NOMO-1 treated with DMSO at 0.1 percent for 48 hours (cell line): ENCODE results near the gene CDH13.

Experiments
- DNase-seq: peaks from one replicate; lab custom pipeline; 2025; ENCODE audit not compliant: unreplicated experiment; lab: John Stamatoyannopoulos, UW

Gene CDH13

DNA sequence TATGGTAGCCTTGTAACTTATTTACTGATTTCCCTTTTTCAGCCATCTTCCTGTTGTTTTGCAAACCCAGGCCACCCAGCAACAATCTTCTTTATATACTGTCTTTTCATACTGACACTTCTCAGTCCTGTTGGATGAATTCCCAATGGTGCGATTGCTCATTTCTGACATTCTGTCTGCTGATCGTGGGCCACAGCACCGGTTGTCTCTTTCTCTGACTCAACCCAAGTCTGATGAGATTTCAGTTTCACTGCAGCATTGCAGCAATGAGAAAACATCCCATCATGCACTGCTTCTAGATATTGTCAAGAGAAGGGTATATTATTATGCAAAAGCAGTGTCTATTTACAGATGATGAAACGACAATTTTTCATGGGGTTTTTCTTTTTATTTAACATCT lies 831.8 kb downstream of the CDH13 start:
- no peak for DNase-seq

DNA sequence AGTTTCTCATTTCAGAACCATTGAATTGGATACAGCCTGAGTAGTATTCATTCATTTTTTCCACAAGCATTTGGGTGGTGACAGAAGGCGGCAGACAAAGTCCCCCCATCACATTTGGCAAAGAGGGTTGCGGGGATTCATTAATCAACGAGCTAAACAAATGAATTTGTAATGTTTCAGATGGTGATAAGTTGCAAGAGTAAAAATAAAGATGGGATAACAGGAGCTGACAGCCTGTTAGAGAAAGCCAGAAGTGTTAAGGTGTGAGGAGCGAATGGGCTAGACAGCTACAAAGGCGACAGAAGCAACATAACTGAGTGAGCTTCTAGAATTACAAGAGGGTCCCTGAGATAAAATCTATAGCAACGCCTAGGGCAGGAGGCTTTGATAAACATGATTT lies 838.2 kb downstream of the CDH13 start:
- DNase-seq: no peak

DNA sequence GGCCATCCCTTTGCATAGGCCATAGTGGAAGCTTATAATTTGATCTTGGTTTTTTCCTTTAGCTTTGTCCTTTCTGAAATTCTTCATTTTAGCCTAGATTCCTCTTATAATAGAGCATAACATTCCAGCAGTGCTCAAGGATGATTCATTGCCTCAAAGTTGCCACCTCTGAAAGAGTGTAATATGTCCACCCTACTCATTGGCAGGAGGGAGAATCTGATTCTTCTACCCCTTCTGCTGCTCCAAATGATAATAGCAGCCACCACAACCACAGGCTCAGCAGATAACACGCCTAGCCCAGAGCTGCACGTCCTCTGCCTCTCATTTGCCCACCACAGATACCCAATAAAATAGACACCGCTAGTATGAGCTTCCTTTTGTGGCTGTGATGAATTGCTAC lies 843.6 kb downstream of the CDH13 start:
- no peak for DNase-seq

DNA sequence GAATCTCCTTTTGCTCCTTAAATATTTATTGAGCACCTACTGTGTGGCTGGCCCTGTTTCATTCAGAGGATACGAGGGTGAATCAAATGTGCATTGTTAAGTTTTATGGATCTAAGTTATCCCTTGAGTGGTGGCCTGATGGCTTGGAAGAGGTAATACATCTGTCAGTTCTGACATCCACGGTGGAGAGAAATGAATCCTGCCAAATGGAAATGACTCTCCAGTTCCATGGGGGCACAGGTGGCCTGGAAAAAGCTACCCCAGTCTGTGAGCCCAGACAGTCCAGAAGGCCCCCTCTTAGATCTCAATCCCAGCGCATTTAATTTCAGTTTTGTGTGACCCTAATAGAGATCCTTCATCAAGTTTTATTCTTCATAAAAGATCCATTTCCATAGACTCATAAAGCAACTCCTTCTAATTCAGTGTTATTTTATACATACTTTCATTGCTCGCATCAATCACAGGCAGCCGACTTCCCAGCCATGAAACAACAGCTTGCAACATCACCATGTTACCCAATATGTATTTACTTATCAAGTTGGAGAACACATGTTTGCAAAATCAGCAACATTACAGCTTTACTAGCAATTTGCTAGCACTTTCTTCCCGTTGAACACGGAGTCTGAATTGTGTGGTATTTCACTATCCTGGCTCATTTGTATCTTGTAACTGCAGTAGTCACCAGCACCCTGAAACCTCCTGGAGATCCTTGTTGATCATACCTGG lies 846.2 kb downstream of the CDH13 start:
- DNase-seq: no peak

DNA sequence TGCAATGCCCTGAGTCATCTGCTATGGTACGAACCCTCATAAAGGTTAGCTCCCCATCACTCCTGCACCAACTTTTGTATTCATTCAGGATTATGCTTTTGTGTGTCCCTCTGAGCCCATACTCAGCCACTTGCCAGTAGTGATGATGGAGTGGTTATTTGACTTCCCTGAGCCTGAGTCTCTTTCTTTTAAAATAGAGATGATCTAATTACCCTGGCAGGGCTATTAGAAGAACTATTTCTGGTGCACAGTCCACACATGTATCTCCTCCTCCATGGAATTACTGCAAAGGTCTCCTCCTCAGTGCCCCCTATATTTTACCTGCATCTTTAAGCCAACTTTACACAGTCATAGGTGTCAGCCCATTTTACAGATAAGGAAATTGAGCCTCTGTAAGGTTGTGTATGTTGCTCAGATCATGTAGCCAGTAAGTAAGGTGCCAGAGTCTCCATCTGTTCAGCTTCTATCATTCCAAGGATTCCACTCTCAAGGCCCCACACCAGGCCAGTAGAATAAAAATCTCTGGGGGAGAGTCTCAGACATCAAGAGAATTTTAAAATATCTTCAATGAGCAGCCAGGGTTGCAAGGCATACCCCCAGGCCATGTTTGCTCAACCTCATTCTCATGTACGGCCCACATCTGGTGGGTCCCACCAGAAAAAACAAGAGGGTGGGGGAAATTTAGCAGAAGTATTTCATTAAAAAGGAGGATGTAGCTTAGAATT lies 847.3 kb downstream of the CDH13 start:
- DNase-seq: no peak

DNA sequence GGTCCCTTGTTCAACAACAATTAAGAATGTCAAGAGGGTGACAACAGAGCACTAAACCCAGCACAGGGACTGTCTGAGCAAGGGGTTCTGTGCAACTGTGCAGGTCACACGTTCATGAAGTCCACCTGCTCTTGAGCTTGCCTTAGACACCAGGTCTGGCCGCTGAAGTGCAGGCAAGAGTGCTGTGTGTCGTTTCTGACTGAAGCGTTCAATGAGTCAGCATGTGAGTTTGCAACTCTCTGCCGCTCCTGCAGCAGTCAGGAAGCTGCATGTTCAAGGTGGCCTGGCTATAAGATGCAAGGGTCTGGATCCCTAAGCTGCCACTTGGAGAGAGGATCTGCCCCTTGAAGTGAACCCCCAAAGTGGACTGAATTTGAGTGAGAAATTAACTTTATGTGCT lies 848.3 kb downstream of the CDH13 start:
- no peak for DNase-seq

DNA sequence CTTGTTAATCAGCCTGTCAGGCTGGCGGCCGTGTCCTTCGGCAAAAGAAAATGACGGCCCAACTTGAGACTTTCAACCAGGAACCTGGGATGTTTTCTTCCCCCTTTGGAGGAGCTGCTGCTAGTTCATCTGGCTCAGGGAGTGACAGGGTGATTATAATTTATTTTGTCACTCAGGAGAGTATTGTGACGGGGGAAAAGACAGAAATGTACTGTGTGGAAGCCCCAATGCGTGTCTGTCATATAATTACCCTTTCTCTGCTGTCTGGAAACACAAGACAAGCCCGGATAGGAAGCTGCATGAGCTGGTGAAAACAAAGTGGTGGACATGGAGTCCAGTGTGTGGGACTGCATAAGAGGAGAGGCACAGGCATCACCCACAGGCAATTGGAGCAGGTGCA lies 854.8 kb downstream of the CDH13 start:
- DNase-seq: no peak

DNA sequence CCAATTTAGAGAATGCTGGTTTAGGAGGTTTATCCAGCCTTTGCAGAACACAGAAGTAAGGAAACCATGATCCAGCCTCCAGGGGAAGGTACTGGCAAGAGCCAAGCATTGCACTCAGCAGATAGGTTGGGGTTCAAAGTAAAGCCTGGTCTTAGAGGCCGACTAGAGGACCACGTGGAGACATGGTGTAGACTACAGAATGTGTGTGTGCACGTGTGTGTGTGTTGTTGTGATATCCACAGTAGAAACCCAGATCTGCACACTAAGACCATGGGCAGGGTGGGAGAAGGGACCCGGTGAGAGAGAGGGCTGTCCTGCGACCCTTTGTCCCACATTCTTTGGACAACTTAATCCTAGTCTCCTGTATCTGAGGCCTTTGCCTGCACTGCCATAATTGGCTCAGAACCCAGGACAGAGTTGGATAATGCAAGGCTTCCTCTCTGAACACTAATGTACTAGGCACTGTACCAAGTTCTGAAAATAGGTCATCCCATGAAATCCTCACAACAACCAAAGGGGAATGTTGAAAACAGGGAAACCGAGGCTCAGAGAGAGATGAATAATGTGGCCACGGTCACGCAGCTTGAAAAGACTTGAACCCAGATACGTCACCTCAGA lies 855.9 kb downstream of the CDH13 start:
- no peak for DNase-seq

DNA sequence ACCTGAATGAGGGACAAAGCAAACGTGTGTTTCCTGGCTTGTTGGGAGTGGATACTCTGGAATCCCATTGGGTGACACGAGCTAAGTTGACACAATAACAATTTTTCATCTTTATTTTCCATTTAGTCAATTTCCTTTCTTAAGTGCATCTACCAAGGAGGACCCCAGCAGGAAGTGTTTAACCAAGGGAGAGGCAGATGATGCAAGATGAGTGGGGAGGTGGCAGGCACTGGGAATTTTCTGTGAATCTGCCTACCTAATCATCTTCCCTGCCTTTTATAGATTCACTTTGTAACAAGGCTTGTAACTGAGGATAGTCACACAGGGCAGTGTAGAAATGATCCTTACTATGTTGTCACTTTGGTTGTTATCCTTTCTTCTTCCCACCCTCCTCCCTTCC lies 863.3 kb downstream of the CDH13 start:
- DNase-seq: no peak

DNA sequence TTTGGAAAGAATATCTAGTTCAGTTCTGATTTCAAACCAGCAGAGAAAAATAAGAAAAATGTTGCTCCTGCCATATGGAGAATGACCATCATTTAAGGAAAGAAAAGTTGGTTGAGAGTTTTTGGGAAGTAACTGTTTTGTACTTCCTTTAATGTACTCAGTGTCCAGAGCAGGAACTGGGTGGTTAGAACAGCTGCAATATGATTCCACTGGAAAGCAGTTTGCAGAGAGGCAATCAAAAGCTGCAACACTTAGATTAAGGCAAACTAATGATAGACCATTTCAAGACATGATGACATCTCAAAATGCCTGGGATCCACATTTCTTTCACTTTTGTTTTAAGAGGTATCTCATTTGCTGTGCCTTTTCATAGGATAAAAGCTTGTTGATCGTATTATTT lies 867.7 kb downstream of the CDH13 start:
- DNase-seq: no peak

DNA sequence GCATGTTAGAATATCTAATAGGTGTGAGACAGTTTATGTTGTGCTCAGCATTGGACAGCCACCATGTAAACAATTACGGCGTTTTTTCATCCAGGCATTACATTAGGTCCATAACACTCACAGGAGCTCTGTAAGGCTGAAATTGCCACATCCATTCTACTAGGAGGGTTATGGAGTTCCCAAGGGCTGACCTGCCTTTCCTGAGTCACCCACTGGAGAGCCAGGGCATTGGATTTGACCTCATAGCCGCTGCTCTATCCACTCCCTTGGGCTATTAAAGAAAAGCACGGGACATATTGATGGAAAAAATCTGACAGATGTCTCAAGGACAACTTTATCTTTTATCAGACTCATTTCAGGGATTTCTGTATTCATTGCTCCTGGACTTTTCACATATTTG lies 874.7 kb downstream of the CDH13 start:
- DNase-seq: no peak

DNA sequence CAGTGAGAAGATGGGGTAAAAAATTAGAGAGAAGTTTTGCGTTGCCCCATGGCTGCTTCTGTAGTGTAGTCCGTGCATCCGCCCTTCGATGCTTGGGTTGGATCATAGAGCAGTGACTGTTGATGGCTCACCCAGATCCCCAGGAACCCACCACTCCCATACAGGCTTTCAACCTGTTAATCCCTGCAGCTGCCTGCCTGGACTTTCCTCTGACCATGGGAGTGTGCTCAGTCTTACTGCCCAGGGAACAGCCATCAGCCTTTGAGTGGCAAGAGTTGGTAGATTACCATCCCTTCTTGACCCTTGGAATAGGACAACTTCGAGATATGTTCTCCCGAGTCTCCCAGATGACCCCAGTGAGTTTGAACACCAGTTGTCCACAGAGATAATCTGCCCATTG lies 881.5 kb downstream of the CDH13 start:
- no peak for DNase-seq

DNA sequence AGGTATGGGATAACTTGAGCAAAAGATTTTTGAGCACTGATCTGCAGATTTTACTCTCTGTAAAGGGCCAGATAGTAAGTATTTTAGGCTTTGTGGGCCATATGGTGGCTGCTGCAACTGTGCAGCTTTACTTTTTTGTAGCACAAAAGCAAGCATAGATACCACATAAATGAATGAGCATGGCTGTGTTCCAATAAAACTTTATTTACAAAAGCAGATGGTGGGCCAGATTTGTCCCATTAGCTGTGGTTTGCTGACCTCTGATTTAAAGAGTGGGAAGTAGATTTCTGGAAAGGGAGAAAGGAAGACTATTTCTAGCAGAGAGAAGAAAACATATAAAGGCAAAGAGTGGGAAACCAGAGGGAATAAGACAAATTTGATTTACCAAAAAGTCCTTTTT lies 882.5 kb downstream of the CDH13 start:
- DNase-seq: no peak

DNA sequence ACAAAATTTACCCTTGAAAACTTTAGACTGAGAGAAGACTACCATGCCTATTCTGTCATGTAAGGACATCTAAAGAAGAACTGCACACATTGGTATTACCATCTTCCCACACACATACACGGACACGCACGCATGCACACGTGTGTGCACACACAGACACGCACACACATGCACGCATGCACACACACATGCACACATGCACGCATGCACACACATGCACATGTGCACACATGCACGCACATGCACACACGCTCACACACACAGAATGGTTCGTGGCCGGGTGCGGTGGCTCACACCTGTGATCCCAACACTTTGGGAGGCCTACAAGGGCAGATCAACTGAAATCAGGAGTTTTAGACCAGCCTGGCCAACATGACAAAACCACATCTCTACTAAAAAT lies 884.1 kb downstream of the CDH13 start:
- DNase-seq: no peak

DNA sequence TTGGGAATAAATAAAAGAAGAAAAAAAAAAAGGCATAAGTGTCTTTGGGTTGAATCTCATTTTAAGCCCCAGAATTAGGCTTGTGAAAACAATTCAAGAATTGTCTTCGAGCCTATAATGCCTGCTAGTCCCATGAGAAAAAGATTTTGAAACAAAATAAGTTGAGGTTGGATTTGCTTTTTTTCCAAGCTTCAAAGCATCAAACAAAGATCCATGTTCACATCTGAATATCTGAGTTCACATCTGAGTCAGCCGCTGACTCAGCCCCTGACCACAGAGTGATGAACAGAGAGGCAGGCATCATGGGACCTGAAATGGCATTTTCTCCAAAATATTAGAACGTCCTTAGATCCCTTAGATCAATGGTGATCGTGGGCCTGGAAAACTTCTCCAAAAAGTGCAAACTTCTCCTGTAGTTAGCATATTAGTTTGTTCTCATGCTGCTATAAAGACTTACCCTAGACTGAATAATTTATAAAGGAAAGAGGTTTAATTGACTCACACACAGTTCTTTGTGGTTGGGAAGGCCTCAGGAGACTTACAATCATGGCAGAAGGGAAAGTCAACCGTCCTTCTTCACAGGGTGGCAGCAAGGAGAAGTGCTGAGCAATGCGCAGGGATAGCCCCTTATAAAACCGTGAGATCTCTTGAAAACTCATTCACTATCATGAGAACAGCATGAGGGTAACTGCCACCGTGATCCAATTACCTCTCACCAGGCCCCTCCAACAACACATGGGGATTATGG lies 886.4 kb downstream of the CDH13 start:
- no peak for DNase-seq

DNA sequence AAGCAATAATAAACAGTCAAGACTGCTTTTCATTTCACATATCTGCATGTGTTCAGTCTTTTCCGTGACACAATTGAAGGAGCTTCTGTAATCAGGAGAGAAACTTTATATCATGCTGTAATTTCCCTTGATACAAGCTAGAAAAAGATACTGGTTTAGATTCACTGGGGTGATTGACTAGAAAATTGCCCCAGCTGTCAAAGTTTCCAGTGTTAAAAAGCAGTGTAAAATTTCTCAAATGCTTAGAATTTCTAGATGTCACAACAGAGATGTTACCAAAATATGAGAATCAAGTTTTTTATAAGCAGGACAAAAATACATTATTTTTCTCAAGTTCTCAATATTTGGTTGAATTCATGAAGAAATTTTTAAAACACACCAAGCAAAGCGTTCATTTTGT lies 888.6 kb downstream of the CDH13 start:
- no peak for DNase-seq

DNA sequence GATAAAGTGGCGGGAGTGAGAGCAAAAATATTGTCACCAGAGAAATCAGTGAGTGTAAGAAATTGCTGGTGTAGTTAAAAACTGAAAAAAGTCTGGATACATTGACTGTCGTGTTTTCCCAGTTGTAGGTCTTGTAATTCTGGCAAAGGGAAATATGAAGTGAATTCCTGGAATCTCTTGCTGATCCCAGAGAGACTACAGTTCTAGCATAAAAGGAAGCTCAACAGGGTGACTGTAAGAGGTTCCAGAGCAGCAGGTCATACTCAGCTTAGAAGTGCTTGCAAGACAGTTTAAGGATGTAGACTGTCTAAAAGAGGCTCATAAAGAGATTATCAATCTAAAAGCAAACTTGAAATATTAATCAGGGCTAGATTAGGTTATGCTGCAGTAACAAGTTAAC lies 890.2 kb downstream of the CDH13 start:
- no peak for DNase-seq

DNA sequence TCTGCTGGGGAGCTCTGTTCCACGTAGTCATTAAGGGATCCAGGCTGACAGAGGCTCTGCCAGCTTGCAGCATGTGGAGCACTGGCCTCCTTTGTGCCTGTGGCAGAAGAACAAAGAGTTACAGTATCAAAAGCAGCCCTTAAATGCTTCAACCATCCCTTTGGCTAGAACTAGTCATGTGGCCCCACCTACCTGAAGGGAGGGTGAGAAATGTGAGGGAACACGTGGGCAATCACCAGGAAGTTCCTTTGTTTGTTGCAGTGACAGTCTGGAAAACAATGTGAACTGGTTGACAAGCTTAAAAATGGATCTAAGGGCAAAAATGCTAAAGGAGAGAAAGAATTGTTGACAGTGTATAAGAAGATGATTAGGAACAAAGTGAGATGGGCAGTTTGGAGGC lies 890.6 kb downstream of the CDH13 start:
- no peak for DNase-seq

DNA sequence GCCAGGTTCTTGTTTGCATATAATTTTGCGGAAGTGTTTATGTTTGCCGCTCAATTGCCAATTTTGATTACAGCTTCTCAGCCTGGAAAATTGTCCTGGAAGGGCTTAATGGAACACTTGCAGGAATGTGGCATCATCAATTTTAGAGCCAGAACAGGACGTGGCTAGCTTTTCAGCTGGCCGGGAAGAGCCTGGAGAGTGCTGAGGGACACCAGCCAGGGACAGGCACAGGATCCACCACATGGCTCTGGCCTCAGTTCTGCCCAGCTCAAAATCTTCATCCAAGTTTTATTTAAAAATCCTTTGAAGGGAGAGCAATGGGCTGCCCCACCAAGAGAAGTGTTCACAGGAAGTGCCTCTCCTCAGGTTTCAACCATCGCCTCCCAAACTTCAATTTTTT lies 893.8 kb downstream of the CDH13 start:
- no peak for DNase-seq

DNA sequence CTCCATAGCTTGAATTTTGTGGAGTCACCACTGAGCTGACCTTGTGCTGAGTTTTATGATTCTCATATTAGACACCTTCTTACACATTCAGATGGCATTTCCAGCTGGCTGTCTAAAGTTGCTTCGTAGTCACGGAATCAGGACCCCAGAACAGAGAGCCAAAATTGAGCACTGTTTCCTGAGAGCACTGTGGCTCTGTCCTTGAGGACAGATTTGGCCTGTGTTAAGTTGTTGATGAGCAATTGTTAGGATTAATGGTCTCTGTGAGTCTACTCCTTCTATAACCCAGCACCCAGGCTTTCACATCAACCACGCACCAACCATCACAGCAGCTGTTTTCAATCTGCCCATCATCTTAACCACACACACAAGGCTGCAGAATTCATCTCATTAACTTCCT lies 903.5 kb downstream of the CDH13 start:
- DNase-seq: no peak

DNA sequence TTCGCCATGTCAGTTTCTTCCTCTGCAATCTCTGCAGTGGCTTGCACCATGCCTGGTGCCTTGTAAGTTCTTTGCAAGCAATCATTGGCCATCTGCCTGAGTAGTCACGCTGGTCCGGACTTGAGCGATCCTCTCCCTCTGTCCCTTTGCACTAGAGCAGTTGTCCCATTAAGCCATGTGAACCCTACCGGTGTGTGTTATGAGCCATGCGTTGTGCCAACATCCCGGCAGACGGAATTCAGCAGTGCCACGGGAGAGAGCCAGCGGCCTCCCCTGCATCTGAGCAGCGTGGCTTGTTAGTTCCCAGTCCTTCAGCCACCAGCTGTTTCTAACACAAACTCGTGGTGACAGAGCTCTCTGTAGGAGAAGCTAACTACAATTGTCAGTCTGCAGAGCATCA lies 905.9 kb downstream of the CDH13 start:
- no peak for DNase-seq

DNA sequence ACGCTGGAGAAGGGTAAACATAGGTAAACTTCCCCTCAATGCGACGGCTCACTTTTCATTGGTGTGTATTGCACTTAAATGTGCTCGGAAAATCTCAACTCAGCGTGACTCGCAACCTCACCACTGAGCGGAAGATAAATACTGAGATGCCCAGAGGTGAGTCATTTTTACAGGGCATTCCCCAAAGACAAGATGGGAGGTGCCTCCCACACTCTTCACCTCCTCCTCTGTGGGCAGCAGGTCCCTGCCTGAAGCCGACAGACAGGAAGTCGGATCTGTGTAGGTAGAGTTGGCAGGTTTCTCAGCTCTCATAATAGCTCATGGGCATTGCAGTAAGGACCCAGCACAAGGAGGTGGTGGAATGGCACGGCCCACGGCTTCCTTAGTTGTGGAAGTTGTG lies 906.4 kb downstream of the CDH13 start:
- no peak for DNase-seq
